ENCODE data around the gene CKAP2L.

The CKAP2L gene

DNA sequence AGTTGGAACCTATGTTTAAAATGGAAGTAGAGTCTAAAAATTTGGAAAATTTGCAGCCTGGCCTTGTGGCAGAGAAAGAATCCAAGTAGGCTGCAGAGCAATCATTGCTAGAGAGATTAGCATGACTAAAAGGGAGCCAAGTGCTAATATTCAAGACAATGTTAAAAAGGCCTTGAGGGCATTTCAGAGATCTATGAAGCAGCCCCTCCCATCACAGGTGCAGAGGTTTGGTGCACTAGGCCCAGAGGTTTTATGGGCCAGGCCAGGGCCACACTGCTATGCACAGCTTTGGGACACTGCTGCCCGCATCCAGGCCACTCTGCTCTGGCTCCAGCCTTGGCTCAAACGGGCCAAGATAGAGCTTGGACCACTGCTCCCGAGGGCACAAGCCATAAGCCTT lies 26.6 kb upstream of the CKAP2L start:
- DNase-seq: no peak

DNA sequence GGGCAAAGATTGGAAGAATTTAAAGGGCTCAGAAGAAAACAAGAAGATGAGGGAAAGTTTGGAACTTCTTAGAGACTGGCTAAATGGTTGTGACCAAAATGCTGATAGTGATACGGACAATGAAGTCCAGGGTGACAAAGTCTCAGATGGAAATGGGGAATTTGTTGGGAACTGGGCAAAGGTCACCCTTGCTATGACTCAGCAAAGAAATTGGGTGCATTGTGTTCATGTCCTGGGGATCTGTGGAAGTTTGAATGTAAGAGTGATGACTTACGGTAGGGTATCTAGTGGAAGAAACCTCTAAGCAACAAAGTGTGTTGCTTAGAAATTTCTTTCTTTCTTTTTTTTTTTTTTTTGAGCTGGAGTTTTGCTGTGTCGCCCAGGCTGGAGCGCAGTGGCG lies 25.9 kb upstream of the CKAP2L start:
- no peak for DNase-seq

DNA sequence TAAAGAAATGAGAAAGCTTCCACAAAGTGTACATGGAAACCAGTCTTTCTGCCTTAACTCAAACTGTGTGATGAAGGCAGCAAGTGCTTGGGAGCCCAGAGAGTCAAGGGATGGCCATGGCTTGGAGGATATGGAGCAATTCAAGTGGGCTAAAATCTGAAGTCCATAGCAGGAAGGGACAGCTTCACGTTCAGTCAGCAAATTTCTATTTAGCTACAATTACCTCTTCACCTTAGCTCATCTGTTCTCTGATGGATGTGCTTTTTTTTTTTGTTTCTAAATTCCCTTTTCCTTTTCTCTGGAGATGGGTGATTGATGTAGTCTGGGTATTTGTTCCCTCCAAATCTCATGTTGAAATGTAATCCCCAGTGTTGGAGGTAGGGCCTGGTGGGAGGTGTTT lies 24.8 kb upstream of the CKAP2L start:
- no peak for DNase-seq

DNA sequence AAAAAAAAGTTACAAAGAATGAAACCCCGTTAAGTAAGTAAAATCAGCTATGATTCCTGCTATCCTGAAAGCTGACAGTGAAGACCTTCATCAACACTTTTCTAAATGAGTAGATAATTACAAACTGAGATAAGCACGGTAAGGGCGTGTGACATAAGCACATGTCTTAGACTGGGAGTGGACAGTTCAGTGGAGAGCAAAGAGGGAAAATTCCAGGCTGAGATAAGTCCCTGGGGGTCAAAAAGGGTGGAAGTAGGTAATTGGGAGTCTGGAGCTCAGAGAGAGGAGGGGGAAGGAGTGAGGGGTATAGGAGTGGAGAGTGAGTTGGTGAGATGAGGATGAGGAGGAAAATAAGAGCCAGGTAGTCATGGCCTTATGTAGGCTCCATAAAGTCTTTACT lies 24.2 kb upstream of the CKAP2L start:
- DNase-seq: no peak

DNA sequence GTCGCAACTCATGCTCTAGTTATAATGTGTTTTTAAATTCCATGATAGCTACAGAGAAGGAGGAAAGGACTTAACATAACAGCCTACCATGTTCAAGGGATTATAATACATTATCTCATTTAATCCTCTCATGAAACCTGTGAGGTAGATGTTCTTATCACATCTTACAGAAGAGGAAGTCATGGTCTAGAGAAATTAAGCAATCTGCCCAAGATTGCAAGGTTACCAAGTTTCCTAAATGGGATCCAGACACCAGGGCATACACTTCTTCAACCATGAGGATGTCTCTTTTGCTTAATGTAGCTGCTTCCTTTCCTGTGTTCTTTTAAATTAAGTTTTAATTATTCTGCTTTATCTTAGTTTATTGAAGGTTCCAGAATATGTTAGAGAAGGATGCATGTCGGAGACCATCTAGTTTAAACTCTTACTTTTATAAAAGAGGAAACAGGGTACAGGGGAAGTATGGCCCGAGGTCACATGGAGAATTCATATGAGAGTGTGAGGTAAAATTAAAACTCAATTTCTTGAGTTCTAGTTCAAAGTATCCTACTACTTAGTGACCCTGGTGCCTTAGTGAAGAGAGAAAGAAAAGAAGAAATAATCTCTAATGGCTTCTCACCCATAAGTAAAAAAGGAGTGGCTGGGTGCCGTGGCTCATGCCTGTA lies 23.5 kb upstream of the CKAP2L start:
- no peak for DNase-seq

DNA sequence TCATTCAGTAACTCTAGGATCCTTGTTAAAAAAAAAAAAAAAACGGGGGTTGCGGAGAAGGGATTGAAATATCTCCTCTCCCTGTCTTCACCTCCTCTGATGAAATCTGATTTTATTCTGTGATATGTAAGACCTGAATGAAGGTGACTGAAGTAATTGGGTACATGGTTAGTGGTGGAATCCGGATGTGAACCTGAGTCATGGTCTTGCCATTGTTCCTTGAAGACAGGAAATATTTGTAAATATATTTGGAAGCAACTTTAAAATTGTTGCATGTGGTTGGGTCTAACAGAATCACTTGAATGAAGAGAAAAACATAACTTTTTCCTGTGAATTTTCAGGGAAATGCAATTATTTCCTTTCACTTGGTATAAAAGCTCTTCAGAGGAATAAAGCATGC lies 22.9 kb upstream of the CKAP2L start:
- DNase-seq: no peak

DNA sequence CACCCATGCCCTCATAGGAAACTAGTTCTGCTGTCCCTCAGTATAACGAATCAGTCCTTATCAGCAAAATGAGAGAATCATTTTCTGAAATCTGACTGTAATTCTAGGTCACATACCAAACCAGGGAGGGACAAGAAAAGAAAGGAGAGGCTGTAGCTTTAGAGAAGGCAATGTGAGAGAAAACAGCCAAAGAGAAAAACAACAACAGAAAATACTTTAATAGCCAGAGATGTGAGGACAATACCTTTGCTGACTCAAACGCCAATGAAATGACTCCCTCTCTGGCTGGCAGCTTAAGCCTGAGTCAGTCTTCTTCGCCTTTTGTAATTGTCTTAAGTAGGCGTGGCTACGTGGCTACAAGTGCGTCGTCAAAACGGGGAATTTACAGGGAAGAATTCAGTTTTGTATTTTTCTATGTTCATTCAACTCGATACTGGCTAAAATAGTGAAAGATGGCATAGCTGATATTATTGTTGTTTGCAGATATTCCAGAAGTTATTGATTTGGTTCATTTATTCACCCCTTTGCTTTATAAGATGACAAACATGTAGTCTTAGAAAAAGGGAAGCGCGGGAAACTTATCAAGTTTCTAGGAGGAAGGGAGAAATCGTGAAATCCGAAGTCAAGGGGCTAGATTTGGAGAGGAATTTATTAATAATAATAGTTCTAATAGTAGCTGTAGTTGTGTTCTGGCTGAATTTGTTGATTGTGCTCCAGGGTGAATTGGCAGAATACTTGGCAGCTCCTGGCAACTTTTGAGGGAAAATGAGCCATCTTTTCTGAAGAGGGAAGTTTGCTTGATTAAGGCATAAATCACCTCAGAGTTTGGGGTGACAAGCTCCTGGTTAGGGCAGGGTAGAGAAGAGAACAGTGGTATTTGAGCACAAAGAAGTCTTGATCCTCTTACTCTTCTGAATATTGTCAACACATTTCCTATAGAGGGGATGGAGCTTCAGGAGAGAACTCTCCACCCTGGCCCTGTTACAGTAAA lies 20.1 kb upstream of the CKAP2L start, which contains the start of gene IL1A:
IL1A (minus strand) TSS at position 295 of the 991 bp plus-strand sequence. CDS start 723 bp downstream, outside the sequence.
- DNase-seq: peak; percentile 38

DNA sequence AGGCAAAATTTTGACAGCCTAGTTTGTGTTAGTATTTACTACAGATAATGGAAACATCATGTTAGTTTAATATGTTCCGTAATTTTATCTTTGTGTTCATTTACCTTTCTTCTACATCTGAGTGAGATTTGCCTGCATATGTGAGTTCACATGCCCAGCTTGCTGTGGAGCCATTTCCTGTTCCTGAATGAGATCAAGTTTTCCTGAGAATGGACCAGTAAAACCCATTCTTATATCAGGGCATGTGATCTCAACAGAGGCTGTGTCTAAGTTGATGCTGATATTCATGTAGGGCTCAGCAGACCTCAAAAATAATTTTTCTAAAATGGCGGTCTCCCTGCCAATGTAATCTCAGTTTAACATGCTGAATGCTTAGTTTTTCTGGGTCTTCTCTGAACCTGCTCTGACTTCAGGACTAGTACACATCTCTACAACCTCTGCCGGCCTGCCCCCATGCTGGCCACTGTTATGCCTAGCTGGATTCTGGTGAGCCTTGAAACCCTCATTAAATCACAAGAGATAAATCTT lies 18.8 kb upstream of the CKAP2L start:
- no peak for DNase-seq

DNA sequence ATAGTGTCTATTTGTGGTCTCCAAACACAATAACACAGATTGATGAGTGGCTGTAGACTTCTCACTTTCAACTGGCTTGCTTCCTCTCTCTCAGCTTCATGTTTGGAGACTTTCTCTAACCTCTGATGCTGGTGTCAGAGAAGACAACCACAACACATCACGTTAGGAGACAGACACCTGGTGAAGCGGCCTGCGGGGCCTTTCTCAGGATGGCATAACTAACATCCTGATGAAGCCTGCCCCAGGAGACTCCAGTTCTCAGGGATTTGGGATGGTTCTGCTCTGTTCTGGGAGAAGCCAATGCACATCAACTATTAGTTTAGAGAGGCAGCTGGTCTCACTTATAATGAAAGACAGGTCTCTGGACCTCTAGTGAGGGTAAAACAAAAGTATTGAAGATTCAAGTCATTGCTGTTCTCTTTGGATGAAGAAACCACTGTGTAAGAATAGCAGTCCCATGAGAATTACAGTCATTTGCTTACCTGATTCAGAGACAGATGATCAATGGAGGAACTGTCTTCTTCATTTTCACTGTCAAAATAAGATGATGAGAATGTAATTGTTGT lies 17.9 kb upstream of the CKAP2L start:
- no peak for DNase-seq

DNA sequence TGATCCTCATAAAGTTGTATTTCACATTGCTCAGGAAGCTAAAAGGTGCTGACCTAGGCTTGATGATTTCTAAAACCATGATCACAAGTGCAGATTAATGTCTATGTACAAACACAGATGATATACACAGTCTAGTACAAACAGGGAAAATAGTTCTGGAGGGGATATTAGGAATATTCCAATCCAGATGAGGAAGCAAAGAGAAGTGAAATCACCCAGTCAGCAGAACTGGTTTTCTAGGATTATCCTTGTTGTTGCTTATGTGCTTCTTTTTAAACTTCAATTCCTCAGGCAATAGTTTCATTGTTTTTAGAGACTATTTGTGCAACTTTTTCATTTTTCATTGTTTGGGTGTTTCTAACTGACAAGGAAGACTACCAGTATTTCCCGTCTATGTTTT lies 15.2 kb upstream of the CKAP2L start:
- no peak for DNase-seq

DNA sequence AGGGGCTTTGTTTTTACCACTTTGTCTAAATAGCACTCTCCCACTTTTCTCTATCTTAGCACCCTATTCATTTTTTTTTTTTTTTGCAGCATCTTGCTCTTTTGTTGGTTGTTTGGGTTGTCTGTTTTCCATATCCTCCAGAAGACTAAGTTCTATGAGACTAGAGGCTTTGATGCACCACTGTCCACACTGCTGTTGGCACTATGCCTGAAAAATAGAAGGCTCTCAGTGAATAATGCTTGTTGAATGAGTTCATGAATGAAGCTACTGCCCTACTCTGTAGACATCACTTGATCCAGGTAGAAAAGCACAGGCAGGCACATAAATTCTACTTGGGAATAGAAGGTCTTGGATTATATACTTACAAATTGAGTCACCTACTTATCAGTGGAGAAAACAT lies 12.6 kb upstream of the CKAP2L start:
- no peak for DNase-seq

DNA sequence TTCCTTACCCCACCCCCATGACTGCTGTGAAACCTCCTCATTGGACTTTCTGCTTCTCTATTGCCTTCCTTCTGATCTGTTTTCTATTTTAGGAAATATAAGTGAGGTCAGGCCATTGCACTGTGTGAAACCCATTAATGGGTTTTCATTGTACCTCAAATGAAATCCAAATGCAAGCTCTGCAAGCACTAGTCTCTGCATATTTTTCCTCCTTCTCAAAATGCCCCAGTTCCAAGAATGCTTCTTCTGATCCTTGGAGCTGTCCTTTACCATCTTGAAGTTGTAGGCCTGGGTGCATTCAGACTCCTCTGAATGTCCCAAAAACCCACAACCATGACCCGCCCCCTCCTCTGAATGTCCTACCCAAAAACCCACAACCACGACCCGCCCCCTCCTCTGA lies 11.7 kb upstream of the CKAP2L start:
- DNase-seq: no peak

DNA sequence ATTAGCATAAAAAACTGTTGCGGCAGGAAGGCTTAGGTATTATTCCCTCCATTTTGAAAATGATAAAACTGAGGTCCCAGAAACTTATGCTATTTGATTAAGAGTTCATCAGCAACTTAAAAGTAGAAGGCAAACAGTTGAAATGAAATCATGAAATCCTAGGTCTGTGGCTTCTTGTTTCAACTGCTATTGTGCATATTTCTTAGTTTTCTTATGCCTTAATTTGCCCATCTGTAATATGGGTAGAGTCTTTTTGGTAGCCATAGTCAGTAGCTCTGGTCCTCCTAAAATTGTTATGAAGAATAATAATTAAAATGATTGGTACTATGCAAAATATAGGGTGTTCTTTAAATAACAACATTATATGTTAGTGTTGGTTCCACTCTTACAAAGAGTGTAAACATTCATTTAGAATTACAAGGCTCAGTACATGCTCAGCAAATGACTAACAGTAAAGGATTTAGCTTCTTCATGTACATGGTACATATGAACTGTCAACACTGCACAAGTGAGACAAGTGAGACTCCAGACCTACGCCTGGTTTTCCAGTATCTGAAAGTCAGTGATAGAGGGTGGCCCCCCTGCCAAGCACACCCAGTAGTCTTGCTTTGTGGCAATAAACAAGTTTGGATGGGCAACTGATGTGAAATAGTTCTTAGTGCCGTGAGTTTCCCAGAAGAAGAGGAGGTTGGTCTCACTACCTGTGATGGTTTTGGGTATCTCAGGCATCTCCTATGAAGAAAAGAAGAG lies 10.3 kb upstream of the CKAP2L start:
- no peak for DNase-seq

DNA sequence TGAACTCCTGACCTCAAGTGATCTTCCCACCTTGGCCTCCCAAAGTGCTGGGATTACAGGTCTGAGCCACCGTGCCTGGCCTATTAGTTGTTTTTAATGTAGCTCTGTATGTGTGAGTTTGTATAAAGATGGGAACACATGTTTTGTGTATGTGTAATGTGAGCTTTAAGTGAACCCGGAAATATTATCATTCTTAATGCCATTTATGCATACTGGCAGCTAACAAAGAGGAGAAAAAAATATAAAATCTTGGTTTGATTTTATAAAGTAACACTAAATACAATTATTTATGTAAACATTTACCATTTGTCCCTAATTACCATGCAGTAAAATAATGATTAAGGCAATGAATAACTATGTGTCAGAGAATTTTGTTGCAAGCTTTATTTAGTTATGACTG lies 9.1 kb upstream of the CKAP2L start:
- DNase-seq: no peak

DNA sequence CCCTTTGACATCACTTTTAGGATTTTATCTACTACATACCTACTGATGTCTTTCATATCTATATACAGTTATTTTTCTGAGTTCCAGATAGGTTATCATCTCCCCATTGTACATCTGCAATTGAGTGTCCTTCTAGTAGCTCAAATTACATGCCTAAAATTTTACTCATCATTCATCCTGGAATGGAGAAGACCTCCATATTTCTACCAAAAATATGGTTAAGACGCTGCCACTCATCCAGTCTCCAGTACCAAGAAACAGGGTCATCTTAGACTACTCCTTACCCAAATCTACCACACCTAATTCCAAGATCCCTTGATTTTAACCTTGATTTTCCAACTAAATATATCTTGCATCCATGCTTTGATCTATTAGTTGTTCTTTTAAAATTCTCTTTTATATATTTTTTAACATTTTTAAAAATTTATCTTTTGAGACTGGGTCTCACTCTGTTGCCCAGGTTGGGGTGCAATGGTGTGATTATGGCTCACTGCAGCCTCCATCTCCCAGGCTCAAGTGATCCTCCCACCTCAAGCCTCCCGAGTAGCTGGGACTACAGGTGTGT lies 8.6 kb upstream of the CKAP2L start:
- no peak for DNase-seq

DNA sequence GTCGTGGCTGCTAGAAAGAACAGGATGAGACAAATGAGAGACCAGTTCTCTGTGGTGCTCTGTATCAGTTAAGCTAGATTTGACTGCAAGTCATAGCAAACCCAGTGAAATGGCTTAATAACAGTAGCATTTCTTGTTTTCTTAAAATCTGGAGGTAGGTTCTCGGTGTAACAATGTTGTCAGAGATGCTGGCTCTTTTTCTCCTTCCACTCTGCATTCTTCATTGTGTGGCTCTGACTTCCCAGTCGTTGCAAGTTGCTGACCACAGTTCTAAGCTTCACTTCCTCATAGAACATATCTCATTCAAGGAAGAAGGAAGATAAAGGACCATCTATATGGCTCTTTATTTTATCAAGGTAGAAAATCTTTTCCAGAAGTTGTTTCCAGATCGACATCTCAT lies 7.9 kb upstream of the CKAP2L start:
- DNase-seq: no peak

DNA sequence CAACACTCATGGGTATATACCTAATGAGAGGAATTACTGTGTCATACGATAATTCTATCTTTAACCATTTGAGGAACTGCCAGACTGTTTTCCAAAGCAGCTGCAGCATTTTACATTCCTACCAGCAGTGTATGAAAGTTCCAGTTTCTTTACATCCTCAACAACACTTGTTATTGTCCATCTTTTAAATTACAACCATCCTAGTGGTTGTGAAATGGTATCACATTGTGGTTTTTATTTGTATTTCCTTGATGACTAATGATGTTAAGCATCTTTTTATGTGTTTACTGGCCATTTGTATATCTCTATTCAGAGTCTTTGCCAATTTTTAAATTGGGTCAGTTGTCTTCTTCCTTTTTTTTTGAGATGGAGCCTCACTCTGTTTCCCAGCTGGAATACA lies 4.0 kb upstream of the CKAP2L start:
- no peak for DNase-seq

DNA sequence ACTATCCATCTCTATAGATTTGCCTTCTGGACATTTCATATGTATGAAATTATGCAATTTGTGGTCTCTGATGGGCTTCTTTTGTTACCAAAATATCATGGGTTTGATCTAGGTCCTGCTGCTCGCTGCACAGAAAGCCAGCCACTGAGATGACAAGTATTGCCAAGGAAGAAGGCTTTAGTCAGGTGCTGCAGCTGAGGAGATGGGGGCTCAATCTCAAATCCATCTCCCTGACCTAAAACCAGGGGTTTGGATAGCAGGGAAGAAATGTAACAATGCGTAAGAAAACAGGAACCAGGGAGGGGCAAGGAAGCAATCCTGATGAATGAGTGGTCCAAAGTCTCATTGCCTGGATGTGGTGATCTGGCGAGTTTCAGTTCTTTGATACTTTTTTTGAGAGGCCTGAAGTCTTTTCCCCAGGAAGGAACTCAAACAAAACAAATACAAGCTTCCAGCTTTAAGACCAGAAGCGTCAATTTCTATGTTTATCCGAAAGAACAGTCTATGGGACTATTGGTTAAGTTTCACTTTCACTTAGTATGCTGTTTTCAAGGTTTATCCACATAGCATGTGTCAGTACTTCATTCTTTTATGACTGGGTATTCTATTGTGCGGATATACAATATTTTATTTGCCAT lies 3.4 kb upstream of the CKAP2L start:
- DNase-seq: no peak

DNA sequence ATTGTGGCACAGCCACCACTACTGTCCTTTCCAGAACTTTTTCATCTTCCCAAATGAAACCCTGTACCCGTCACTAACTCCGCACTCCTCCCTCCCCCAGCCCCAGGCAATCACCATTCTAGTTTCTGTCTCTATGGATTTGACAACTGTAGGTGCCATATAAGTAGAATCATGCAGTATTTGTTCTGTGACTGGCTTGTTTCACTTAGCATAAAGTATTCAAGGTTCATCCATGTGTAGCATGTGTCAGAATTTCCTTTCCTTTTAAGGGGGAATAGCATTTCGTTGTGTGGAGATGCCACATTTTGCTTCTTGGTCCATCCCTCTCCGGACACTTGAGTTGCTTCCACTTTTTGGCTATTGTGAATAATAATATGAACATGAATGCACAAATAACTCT lies 842 bp upstream of the CKAP2L start:
- no peak for DNase-seq

DNA sequence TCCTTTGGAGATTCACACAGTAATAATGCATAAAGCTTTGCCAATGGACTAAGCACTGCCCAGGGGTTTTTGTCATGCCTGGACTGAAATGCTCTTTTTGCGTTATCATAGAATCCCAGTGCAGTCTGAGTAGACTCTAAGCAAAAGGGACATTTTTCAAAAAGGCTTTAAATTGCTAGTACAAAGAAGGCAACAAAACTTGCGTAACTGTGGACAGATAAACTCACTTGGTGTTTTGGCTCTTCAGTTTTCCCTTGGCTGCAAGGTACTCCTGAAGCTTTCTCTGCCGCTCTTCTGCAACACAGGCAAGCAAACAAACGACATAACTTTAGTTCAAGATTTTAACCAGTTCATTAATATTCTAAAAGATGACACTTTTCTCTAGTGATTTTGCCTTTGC lies 2.1 kb downstream of the CKAP2L start:
- DNase-seq: no peak

DNA sequence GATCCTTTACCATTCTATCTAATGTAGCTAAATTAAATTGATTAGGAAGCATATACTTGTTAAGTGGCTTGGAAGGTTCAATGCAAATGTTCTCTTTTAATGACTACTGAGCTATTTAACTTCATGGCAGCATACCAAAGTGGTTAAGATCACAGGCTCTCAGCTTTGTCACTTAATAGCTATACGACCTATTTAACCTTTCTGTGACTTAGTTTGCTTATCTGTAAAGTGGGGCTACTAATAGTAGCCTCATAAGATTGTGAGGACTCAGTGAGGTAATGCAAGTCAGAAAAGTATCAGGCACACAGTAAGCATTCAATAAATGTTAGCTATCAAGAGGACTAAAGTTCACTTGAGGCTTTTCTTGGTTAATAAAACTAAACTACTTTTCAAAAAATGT lies 4.3 kb downstream of the CKAP2L start:
- DNase-seq: no peak

DNA sequence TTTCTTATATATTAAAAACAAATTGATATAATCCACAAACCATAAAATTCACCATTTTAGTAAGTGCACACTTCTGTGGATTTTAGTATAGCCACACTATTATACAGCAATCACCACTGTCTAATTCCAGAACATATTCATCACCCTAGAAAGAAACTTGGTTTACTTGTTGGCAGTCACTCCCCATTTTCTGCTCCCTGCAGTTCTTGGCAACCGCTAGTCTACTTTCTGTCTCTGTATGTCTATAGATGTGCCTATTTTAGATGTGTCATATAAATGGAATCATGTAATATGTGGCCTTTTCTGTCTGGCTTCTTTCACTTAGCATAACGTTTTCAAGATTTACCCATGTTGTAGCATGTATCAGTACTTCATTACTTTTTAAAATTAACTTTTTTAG lies 5.7 kb downstream of the CKAP2L start:
- DNase-seq: no peak

All from activated CD4-positive, alpha-beta T cell treated with anti-CD3 and anti-CD28 coated beads, Interleukin-2, Interleukin-6, amounts not matched to agents 100 ng/mL and 50 ng/mL, durations not matched to agents 16 hours and 8 hours (primary cell).